AG04450 (cell line): ENCODE results near the gene MGAT4A. TPM values are rescaled to one million over a fixed set of nuclear protein-coding genes. Genes with fewer than 3 reads are reported as not detected.

Experiments used
- CTCF ChIA-PET: fragments of 300-600, 350-600 bp; formaldehyde crosslinking; extraction: SDS; loops from one replicate; lab custom pipeline; 2022; ENCODE audit warnings: antibody characterized with exemption, inconsistent platforms; lab: Charles Lee
- POLR2A ChIA-PET: fragments of 350-600 bp; formaldehyde crosslinking; extraction: SDS; loops from one replicate; lab custom pipeline; 2021; ENCODE audit warnings: antibody characterized with exemption, inconsistent platforms; lab: Yijun Ruan, JAX
- DNase-seq: peaks from one replicate; pipeline ENCODE4 v3.0.0-alpha.2; 2011; ENCODE audit warnings: low read depth, low spot score
- H3K27ac ChIP-seq: one replicate; pipeline ENCODE4 v1.5.1; 2012; ENCODE audit warnings: low read depth, low read length, control low read depth
- H3K27me3 ChIP-seq: one replicate; pipeline ENCODE4 v1.6.0; 2012; ENCODE audit warnings: low read length; ENCODE audit not compliant: control insufficient read depth, insufficient read depth
- H3K4me3 ChIP-seq: 2 replicates; pipeline ENCODE4 v1.5.1; 2011; ENCODE audit warnings: mild to moderate bottlenecking, low read depth, low read length, control low read depth
- H3K9me3 ChIP-seq: 2 replicates; pipeline ENCODE4 v1.5.1; 2012; ENCODE audit warnings: low read length; ENCODE audit not compliant: control insufficient read depth, insufficient read depth
- CTCF ChIP-seq: IDR thresholded peaks from 2 replicates; pipeline ENCODE4 v1.5.1; 2011; ENCODE audit warnings: low read depth, low read length, control low read depth, inconsistent platforms
- polyA plus RNA-seq: library from polyadenylated mRNA; depleted of rRNA; stranded (reverse); fragments of >200 nt; gene quantifications from 2 replicates; pipeline ENCODE4 v1.2.3, GENCODE V29; 2011

MGAT4A gene
- polyA plus RNA-seq, 1 experiment: 0.04 TPM

GRCh38 chr2:98703738-98704137, 27.2 kb downstream of the MGAT4A start:
- H3K27ac ChIP-seq: no peak overlapping the region
- H3K9me3 ChIP-seq: no peaks in the 10 kb centered on the region
- CTCF ChIA-PET: no interaction called here
- TF ChIP-seq CTCF: no peak
- H3K27me3 ChIP-seq: no peaks in the 10 kb centered on the region
- H3K4me3 ChIP-seq: no peak overlapping the region
- POLR2A ChIA-PET: no interaction called here
- no peak for DNase-seq

- Histone ChIP-seq H3K27ac (no peak overlapping the region), H3K27me3 (no peaks in the 10 kb centered on the region), H3K4me3 (no peak overlapping the region), H3K9me3 (no peaks in the 10 kb centered on the region)
- POLR2A ChIA-PET: no interaction called here
- DNase-seq: no peak
- CTCF ChIA-PET: no interaction called here
- TF ChIP-seq CTCF: 0 out of 2 replicates have a peak, but pooled peaks have one; percentile 5
Measured at GRCh38 chr2:98702858-98703620, 27.9 kb downstream of the MGAT4A start.

- TF ChIP-seq CTCF: no peak
- H3K27me3 ChIP-seq: no peaks in the 10 kb centered on the region
- H3K4me3 ChIP-seq: no peak overlapping the region
- no peak overlapping the region for H3K27ac ChIP-seq
- no peaks in the 10 kb centered on the region for H3K9me3 ChIP-seq
- POLR2A ChIA-PET: no interaction called here
- no peak for DNase-seq
- CTCF ChIA-PET: interaction anchor here (0.6 kb wide), 1 partner anchor 57 kb away, joined by 3 read pairs; no protein-coding TSS in a partner anchor
Measured at GRCh38 chr2:98702127-98702802, 28.7 kb downstream of the MGAT4A start.

GRCh38 chr2:98701230-98701629, 29.7 kb downstream of the MGAT4A start:
- POLR2A ChIA-PET: no interaction called here
- CTCF ChIA-PET: no interaction called here
- no peak for DNase-seq
- TF ChIP-seq CTCF: no peak
- Histone ChIP-seq H3K4me3 (no peak overlapping the region), H3K27ac (no peak overlapping the region), H3K9me3 (no peaks in the 10 kb centered on the region), H3K27me3 (no peaks in the 10 kb centered on the region)

- ChIA-PET CTCF (no interaction called here), POLR2A (no interaction called here)
- Histone ChIP-seq H3K4me3 (no peak overlapping the region), H3K27me3 (no peaks in the 10 kb centered on the region), H3K27ac (no peak overlapping the region), H3K9me3 (no peaks in the 10 kb centered on the region)
- no peak for TF ChIP-seq CTCF
- no peak for DNase-seq
Measured at GRCh38 chr2:98698896-98699295, 32.0 kb downstream of the MGAT4A start.
